Head of caudate nucleus (tissue), 42 donors: ENCODE data around the gene EIF4E3.

ENCODE experiments used
- DNase-seq, 42 donors: peaks; one replicate each; pipeline versions ENCODE4 v3.0.0 to v3.0.0-alpha.2; 2020 to 2021; ENCODE audit warnings: mixed read lengths in 7 of 42
- intact Hi-C: fragments of 100-400 bp; cut with DNase I; formaldehyde crosslinking; loops from one replicate; pipeline ENCODE4 v1.15.0; 2022

Gene EIF4E3

DNA sequence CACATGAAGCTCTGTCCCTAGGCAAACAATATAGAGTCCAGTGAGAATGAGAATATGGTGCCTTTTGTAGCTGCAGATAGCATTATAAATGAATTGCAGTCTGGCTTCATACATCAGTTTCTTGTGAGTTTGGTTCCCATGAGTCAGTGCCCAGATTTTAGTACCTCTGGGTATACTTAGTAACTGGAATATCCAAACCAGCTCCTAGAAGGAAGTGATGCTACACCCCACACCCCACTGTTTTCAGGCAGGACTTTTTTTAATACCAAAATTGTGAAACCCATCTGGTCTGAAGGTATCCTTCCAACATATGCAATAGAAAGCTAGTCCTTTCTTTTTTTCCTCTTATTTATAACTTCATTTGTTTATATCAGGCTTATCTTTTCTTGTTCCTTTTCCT lies 99.5 kb downstream of the EIF4E3 start:
- no peak for DNase-seq
- intact Hi-C loops: no loop called here
